ENCODE data around the gene CACNA1A. TPM values are rescaled to one million over a fixed set of nuclear protein-coding genes. Genes with fewer than 3 reads are reported as not detected.

Gene CACNA1A
- total RNA-seq, 1 experiment from 2014 or later, result 2.8 TPM

DNA sequence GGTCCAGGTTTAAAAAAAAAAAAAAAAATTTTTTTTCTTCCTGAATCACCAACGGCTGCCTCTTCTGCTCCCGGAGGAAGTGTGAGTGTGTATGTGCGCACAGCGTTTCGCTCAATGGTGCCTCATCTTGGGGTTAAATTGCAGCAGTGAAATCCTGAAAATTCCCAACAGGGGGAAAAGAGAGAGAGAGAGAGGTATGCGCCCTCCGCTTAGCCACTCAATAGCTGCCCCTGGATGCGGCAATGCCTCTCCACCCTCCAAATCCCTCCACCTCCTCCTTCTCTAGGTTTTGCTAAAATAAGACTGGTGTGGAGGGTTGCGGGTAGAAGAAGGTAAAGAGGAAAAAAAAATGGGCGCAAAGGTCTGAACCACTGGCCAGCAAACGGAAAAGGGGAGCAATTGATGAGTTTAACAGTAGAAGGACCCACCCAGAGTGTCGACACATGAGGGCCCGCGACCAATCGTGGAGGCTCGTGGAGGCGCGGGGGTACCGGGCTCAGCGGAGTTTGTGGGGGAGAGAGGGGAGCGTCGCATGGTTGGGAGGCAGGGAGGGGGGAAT, 853 bp upstream of the CACNA1A start:
- H3K27me3 ChIP-seq (ENCODE audit: control insufficient read depth, insufficient read depth, low read length), result peaks cover 36% of the 10 kb centered on the region
- peak; percentile 77 for DNase-seq

DNA sequence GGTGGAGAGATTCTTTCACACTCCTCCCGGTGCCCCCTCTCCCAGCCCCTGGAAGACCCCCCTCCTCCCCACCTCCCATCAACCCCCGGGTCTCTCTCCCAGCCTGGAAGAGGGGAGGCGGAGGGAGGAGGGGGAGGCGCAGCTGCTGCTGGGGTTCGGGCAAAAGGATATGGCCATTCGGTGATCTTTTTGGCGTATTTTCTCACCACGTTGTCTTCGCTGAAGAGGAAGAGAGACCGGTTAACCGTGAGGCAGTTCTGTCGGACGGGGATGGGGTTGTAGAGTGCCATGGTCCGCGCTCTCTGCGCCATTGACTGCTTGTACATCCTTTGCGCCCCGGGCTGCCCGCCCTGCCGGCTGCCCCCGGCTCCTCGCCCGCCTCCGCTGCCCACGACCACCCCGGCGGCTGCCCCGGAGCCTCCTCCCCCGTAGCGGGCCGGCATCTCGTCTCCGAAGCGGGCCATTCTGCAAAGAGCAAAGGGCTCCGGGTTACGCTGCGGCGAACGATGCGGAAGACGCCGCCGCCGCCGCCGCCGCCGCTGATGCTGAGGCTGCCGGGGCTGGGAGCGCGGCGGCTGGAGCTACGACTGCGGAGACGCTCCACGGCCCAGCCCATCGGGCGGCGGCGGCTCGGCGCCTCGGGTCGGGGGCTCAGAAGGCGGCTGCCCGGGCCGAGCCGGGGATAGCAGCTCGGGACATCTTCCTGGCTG, 363 bp downstream of the CACNA1A start:
- peak; percentile 93 for DNase-seq
- Histone ChIP-seq H3K27me3 (ENCODE audit: control insufficient read depth, insufficient read depth, low read length) (peaks cover 36% of the 10 kb centered on the region), H3K4me3 (ENCODE audit: insufficient read depth, low read depth, low read length) (peak overlapping the region; percentile 74), H3K36me3 (replicated peaks; ENCODE audit: control insufficient read depth, insufficient read depth, low read length) (no peaks in the 10 kb centered on the region)

More for the DNA sequence above, 853 bp upstream of the CACNA1A start:
- no peaks in the 10 kb centered on the region for H3K36me3 ChIP-seq (replicated peaks; ENCODE audit: control insufficient read depth, insufficient read depth, low read length)
- H3K4me3 ChIP-seq (ENCODE audit: insufficient read depth, low read depth, low read length), result peak overlapping the region; percentile 74

DNA sequence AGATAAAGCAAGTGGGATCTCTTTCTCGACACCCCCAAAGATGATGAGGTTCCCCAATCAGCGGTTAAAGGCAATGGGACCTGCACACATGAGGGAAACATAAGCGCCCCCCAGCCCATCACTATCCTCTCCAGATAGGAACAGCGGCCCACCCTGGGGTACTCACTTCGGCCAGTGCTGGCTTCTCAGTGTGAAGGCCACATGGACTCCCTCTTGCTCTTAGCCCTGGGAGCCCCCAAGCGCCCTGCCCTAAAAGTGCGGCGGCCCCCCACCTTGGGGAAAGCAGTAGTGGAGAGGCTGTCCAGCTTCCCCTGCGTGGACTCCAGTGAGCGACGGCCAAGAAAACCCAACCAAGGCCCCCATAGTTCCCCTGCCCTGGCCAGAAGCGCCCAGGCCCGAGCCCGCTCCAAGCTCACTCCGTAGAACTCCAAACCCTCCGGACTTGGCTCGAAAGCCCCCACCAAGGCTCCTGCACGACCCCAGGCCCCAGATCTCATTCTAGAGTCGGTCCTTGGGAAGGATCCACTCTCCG, 1.0 kb downstream of the CACNA1A start:
- H3K27me3 ChIP-seq (ENCODE audit: control insufficient read depth, insufficient read depth, low read length), result peaks cover 36% of the 10 kb centered on the region
- H3K4me3 ChIP-seq (ENCODE audit: insufficient read depth, low read depth, low read length), result peak overlapping the region; percentile 74
- DNase-seq, result no peak
- H3K36me3 ChIP-seq (replicated peaks; ENCODE audit: control insufficient read depth, insufficient read depth, low read length), result no peaks in the 10 kb centered on the region

DNA sequence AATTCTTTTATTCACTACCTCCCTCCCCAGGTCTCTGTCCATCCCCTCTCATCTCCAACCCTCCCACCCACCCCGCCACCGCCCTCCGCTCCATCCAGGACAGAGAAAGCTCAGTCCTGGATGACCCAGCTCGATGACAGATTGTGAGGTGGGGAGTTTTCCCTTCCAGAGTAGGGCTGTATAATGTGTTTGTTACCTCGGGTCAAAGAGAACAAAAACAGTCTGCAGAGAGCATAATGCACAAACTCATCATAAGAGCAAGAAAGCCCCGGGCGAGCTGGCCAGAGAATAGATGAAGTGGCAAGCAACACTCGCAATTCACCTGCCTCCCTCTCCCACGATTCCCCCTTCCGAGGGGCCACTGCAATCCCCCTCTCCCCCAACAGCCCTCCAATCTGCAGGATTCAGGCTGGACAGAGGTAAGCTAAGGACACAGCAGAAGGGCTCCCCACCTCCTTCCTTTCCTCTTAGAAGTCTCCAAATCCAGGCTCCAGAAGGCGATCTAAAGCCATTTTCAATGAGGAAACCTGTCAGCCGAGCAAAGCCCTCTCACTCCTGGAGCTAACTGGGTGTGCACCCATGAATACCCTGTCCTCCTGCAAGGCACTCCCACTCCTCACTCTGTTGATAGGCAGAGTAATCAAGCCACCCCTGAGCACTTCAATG, 2.6 kb downstream of the CACNA1A start:
- no peak for DNase-seq
- H3K4me3 ChIP-seq (ENCODE audit: insufficient read depth, low read depth, low read length), result no peak overlapping the region
- H3K27me3 ChIP-seq (ENCODE audit: control insufficient read depth, insufficient read depth, low read length), result peaks cover 30% of the 10 kb centered on the region
- no peaks in the 10 kb centered on the region for H3K36me3 ChIP-seq (replicated peaks; ENCODE audit: control insufficient read depth, insufficient read depth, low read length)

DNA sequence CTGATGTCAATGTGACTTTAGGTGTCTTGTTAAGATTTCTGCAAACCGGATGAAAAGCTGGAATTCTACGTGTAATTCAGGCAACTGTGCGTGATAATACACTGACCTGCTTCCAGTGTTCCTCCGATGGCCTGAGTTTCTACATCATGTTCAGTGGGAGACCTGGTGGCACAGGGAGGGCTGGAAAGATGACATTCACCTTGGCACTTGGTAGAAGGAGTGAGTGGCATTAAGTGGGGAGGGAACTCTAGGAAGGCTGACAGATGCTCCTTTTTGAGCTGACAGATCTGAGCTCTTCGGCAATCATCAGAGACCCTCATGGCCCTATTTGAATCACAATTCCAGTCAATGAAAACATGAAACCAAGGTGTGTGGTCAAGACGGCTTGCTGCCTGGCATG, 4.0 kb downstream of the CACNA1A start:
- Histone ChIP-seq H3K36me3 (replicated peaks; ENCODE audit: control insufficient read depth, insufficient read depth, low read length) (no peaks in the 10 kb centered on the region), H3K4me3 (ENCODE audit: insufficient read depth, low read depth, low read length) (no peak overlapping the region), H3K27me3 (ENCODE audit: control insufficient read depth, insufficient read depth, low read length) (peaks cover 16% of the 10 kb centered on the region)
- no peak for DNase-seq

DNA sequence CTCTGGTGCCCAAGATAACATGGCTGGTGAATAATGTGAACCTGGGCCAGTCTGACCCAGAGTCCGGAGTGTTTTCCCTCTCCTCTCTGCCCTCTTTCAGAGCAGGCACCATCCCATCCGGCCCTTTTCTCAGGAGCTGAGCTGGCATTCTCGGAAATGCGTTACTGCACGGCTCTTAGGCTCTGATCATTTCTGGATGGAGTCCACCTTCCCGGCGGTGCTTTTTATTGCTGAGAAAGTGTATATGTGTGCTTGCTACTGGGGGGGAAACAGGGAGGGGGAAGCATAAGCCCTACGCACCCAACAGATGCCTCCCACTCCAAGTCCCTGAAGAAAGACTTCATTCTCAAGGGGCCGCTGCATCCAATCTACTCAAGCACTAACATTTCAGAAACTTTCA, 6.6 kb downstream of the CACNA1A start:
- Histone ChIP-seq H3K4me3 (ENCODE audit: insufficient read depth, low read depth, low read length) (no peak overlapping the region), H3K27me3 (ENCODE audit: control insufficient read depth, insufficient read depth, low read length) (no peaks in the 10 kb centered on the region; the same call in 1 of the 2 replicates), H3K36me3 (replicated peaks; ENCODE audit: control insufficient read depth, insufficient read depth, low read length) (no peaks in the 10 kb centered on the region)
- no peak for DNase-seq

DNA sequence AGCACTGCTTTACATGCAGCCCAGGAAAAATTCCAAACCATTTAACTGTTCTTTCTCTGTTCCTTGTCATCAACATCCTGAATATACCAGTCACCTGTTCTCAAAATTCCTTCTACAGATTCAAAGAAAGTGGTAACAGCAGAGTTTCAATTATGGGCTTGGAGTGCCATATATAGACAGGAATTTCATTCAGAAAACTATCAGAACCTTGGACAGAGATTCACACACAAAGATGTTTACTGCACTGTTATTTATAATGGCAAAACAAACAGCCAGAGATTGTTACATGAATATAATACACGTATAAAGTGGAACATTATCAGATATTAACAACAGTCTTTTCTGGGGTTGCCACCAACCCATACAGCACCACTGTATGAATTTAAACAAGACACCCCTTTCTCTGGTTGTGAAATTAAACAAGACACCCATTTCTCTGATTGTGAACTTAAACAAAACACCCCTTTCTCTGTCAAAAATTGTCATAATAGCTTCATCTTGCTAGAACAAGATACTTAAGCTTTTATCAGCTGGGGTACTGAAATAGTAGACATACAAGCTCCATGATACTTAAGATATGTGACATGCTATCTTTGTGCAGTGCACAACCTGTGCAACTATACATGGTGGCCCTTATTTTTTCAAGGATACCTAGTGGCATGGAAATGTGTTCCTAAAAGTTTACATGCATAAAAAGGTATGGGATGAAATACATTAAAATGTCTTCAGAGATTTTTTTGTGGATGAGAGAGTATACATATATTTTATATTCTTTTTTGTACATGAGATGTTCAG, 12.6 kb downstream of the CACNA1A start:
- no peaks in the 10 kb centered on the region for H3K27me3 ChIP-seq (ENCODE audit: control insufficient read depth, insufficient read depth, low read length)
- no peak for DNase-seq
- no peaks in the 10 kb centered on the region for H3K36me3 ChIP-seq (replicated peaks; ENCODE audit: control insufficient read depth, insufficient read depth, low read length)
- no peak overlapping the region for H3K4me3 ChIP-seq (ENCODE audit: insufficient read depth, low read depth, low read length)

DNA sequence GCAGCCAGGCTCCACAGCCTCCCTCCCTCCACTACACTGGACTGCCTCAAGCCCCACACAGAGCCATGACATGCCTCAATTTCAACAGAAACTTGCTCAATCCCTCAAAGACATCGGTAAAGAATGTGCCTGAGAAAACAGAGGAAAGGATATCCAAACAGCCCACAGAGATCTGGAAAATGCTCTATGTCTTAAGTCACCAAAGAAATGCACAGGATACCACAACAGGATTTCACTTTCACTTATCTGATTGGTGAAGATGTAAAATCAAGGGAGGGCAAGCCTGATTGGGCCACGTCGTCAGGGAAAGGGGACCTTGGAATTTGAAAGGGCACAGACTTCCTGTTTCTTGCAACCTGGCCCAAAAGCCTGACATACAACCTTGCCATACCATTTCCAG, 14.2 kb downstream of the CACNA1A start:
- H3K27me3 ChIP-seq (ENCODE audit: control insufficient read depth, insufficient read depth, low read length), result no peaks in the 10 kb centered on the region
- peak; percentile 33 for DNase-seq
- no peak overlapping the region for H3K4me3 ChIP-seq (ENCODE audit: insufficient read depth, low read depth, low read length)
- no peaks in the 10 kb centered on the region for H3K36me3 ChIP-seq (replicated peaks; ENCODE audit: control insufficient read depth, insufficient read depth, low read length)

DNA sequence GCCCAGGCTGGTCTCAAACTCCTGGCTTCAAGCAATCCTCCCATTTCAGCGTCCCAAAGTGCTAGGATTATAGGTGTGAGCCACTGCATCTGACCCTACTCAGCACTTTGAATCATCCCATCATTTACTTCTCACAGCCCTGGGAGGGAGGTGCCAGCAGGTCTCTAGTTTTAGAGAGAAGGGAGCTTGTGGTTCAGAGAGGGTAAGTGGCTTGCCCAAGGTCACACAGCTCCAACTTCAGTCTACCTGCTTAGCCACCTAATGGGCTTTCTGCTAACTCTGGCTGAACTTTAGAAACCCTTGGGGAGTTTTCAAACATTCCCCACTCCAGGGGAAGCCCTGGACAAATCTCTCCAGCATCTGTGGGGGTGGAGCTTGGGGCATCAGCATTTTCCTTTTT, 18.3 kb downstream of the CACNA1A start:
- Histone ChIP-seq H3K27me3 (ENCODE audit: control insufficient read depth, insufficient read depth, low read length) (no peaks in the 10 kb centered on the region), H3K36me3 (replicated peaks; ENCODE audit: control insufficient read depth, insufficient read depth, low read length) (no peaks in the 10 kb centered on the region)
- DNase-seq, result no peak

DNA sequence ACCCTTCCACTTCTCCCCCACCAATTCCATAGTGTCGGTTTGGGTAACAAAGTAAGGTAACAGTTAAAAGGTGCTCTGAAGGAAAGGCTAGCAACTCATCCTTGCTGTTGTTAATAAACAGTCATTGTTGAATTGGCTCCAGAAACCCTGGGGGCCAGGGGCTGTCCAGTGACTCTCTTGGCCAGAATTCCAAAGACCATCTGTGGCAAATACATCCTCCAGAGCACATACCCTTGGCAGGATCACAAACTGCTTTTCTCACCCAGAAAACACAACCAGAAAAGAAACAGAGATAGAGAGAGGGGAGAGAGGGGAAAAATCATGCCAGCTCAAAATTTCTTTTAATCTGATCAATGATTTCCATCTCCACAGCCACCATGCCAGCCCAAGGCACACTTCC, 22.1 kb downstream of the CACNA1A start:
- Histone ChIP-seq H3K4me3 (ENCODE audit: insufficient read depth, low read depth, low read length) (no peak overlapping the region), H3K36me3 (replicated peaks; ENCODE audit: control insufficient read depth, insufficient read depth, low read length) (no peaks in the 10 kb centered on the region), H3K27me3 (ENCODE audit: control insufficient read depth, insufficient read depth, low read length) (no peaks in the 10 kb centered on the region)
- DNase-seq, result no peak

More for the DNA sequence above, 18.3 kb downstream of the CACNA1A start:
- no peak overlapping the region for H3K4me3 ChIP-seq (ENCODE audit: insufficient read depth, low read depth, low read length)

DNA sequence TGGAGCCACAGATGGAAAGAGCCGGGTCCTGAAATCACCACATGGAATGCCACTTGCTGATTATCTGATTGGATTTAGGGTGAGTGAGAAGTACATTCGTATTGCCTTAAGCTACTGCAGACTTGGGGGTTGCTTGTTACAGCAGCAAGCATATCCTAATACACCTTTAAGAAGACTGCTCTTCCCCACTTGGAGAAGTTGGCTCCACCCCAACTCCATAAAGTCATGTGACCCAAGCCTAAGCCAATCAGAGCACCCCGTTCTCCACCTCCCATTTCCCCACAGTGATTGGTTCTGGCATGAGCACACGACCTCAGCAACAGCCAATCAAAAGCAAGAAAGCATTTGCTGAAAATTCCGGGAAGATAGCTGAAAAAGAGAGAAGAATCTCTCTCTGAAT, 23.1 kb downstream of the CACNA1A start:
- Histone ChIP-seq H3K27me3 (ENCODE audit: control insufficient read depth, insufficient read depth, low read length) (no peaks in the 10 kb centered on the region), H3K36me3 (replicated peaks; ENCODE audit: control insufficient read depth, insufficient read depth, low read length) (no peaks in the 10 kb centered on the region), H3K4me3 (ENCODE audit: insufficient read depth, low read depth, low read length) (no peak overlapping the region)
- no peak for DNase-seq

DNA sequence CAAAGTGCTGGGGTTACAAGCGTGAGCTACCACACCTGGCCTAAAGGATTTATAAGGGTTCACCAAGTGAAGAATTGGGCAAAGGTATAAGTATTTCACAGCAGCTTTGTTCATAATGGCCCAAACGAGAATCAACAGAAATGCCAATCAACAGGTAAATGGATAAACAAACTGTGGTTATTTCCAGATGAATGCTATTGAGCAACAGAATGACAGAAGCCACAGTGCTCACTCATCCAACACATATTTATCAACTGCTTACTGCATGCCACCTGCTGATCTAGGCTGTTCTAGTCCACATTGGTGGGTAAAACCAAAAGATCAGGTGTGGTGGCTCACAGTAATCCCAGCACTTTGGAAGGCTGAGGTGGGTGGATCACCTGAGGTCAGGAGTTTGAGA, 27.7 kb downstream of the CACNA1A start:
- DNase-seq, result no peak
- Histone ChIP-seq H3K36me3 (replicated peaks; ENCODE audit: control insufficient read depth, insufficient read depth, low read length) (no peaks in the 10 kb centered on the region), H3K4me3 (ENCODE audit: insufficient read depth, low read depth, low read length) (no peak overlapping the region), H3K27me3 (ENCODE audit: control insufficient read depth, insufficient read depth, low read length) (no peaks in the 10 kb centered on the region)

DNA sequence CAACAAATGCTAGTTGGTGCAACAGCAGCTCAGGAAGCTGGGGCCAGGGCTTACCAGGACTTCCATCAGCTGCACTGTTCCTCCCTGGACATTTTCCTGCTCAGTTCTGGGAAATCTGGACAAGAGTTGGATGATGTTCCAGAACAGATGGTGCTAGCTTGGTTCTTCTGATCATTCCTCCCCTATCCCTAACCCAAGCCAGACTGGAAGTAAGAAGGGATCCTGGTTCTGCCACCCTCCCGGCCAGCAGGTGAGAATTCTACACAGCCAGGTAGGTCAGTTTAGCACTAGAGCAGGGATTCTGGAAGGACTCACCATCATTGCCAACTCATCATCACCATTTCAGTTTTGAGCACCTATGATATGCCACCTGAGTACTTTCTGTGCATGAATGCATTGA, 30.2 kb downstream of the CACNA1A start:
- Histone ChIP-seq H3K4me3 (ENCODE audit: insufficient read depth, low read depth, low read length) (no peak overlapping the region), H3K27me3 (ENCODE audit: control insufficient read depth, insufficient read depth, low read length) (no peaks in the 10 kb centered on the region), H3K36me3 (replicated peaks; ENCODE audit: control insufficient read depth, insufficient read depth, low read length) (no peaks in the 10 kb centered on the region)
- DNase-seq, result no peak

DNA sequence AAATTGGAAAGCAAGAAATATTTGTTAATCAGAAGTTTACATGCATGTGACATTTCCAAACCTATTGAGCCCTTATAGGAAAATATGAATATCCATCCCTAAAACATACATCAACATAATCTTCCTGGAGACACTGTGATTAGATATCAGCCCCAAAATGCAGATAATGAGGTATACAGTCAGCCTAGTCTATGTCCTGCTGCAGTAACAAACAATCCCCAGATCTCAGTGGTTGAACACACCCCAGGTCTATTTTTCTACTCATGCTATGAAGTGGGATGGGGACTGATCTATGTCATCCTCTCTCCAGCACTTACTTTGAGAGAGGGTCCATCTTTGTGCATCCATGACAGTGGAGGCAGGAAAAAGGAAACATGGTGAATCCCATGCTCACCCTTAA, 31.2 kb downstream of the CACNA1A start:
- DNase-seq, result no peak
- H3K4me3 ChIP-seq (ENCODE audit: insufficient read depth, low read depth, low read length), result no peak overlapping the region
- H3K36me3 ChIP-seq (replicated peaks; ENCODE audit: control insufficient read depth, insufficient read depth, low read length), result no peaks in the 10 kb centered on the region
- no peaks in the 10 kb centered on the region for H3K27me3 ChIP-seq (ENCODE audit: control insufficient read depth, insufficient read depth, low read length)

Data from H7 (cell line).